Measurements from ENCODE around the gene DNHD1. TPM values are rescaled to one million over a fixed set of nuclear protein-coding genes. Genes with fewer than 3 reads are reported as not detected.

DNHD1 gene
- total and polyA plus RNA-seq, 2 of the 13 experiments (the other 11 are each of a cell fraction or from before 2014, with no cell fraction given) = 2.7 to 9.3 TPM

DNA sequence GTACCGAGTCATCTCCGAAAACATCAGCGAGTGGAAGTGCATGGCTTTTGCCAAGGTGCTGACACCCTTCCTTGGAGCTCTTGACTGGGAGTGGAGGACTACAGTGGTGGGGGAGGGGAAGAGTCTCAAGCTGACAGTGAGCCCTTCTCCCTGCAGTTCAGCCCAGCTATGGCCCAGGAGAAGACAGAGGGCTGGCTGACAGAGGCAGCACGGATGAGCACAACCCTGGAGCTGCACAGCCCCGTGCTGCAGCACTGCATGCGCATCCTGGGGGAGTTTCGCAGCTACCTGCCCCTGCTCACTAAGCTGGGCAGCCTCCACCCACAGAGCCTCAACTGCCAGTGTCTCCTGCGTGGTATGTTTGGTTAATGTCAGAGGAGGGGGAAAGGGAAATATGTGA lies 41.4 kb downstream of the DNHD1 start:
- no peak overlapping the region for H3K27ac ChIP-seq (ENCODE audit: extremely low read length, insufficient read depth, low read length)
- no peak overlapping the region for H2AFZ ChIP-seq (ENCODE audit: low read length)
- no peak overlapping the region for H3K4me2 ChIP-seq (ENCODE audit: low read depth, low read length)
- peak; percentile 34; the same call in 1 of the 3 replicates for ATAC-seq
- intact Hi-C loops (cut with micrococcal nuclease; ENCODE audit: unreplicated experiment) = no loop called here
- in situ Hi-C loops (cut with HindIII; ENCODE audit: extremely low pct_ligation_motif_present, low pct_unique_long_range_greater_than_20kb) = no loop called here
- no peaks in the 10 kb centered on the region; a peak in 1 of 5 replicates for H3K36me3 ChIP-seq (replicated peaks in 1 of 2; ENCODE audit: control insufficient read depth in 1 of 2, insufficient read depth in 2 of 2, low read length in 2 of 2)
- no peak for TF ChIP-seq PRDM10 (CRISPR knock-in tag; IDR thresholded peaks at IDR 0.05; ENCODE audit: low read depth)
- TF ChIP-seq HMG20B (CRISPR knock-in tag; conservative IDR thresholded peaks at IDR 0.05) = no peak
- no peak for TF ChIP-seq ZNF274 (CRISPR knock-in tag; IDR thresholded peaks at IDR 0.05)
- no peak for TF ChIP-seq ZNF577 (CRISPR knock-in tag; IDR thresholded peaks at IDR 0.05; ENCODE audit: borderline replicate concordance, low read depth)
- no peak for TF ChIP-seq SOX6 (IDR thresholded peaks at IDR 0.05)
- no peak for TF ChIP-seq SOX6 (CRISPR knock-in tag; IDR thresholded peaks at IDR 0.05)
- no peak for TF ChIP-seq ZNF7 (CRISPR knock-in tag; IDR thresholded peaks at IDR 0.05)
- TF ChIP-seq ZNF839 (CRISPR knock-in tag; IDR thresholded peaks at IDR 0.05; ENCODE audit: borderline replicate concordance) = no peak
- no peak for TF ChIP-seq JARID2 (CRISPR knock-in tag; IDR thresholded peaks at IDR 0.05; ENCODE audit: insufficient replicate concordance)
- no peak for TF ChIP-seq POLR2AphosphoS5 (IDR thresholded peaks at IDR 0.05; ENCODE audit: low read depth, low read length)
- TF ChIP-seq FOXK2 (IDR thresholded peaks at IDR 0.05) = no peak
- TF ChIP-seq ZNF703 (CRISPR knock-in tag; IDR thresholded peaks at IDR 0.05; ENCODE audit: borderline replicate concordance) = no peak
- TF ChIP-seq MLX (CRISPR knock-in tag; IDR thresholded peaks at IDR 0.05) = no peak
- TF ChIP-seq GPBP1L1 (CRISPR knock-in tag; IDR thresholded peaks at IDR 0.05) = no peak
- no peak for FAIRE-seq
- 97% methylated on average over 6 of the region's 8 CpGs for WGBS (ENCODE audit: low lambda C conversion rate)
- no peak for DNase-seq (ENCODE audit: low spot score)
- H4K20me1 ChIP-seq (ENCODE audit: insufficient read depth, low read length) = no peaks in the 10 kb centered on the region
- H3K4me1 ChIP-seq (ENCODE audit: insufficient read depth, low read length) = no peaks in the 10 kb centered on the region
- no peaks in the 10 kb centered on the region for H3K27me3 ChIP-seq (ENCODE audit: control insufficient read depth in 1 of 2, insufficient read depth in 2 of 2, low read length in 2 of 2)
- BruUV-seq (replicated peaks) = no TSS peak
- no peak overlapping the region for H3K9ac ChIP-seq (ENCODE audit: insufficient read depth, low read depth, low read length)
- no peaks in the 10 kb centered on the region for H3K79me2 ChIP-seq (ENCODE audit: insufficient read depth, low read length)
- no peaks in the 10 kb centered on the region for H3K9me3 ChIP-seq (ENCODE audit: low read length)
- ChIA-PET CTCF (ENCODE audit: low intra/inter-chr PET ratio, low total read pairs) (no interaction called here), POLR2A (no interaction called here)
- H3K4me3 ChIP-seq (replicated peaks in 1 of 3; ENCODE audit: insufficient read depth in 1 of 3, low read depth in 2 of 3, low read length in 3 of 3) = no peak overlapping the region

Data from HepG2 (cell line).